Ovary (tissue), 9 donors: ENCODE results near the gene BRPF1. TPM values are rescaled to one million over a fixed set of nuclear protein-coding genes. Genes with fewer than 3 reads are reported as not detected.

Experiments used
- DNase-seq, 5 donors: peaks; one replicate each; pipeline ENCODE4 v3.0.0-alpha.2; 2019 to 2020
- H3K27ac ChIP-seq, 2 donors: fragments of 200-600 bp; one replicate each; pipeline versions ENCODE4 v1.5.1 to v1.8.0; 2019 to 2022
- H3K27me3 ChIP-seq: fragments of 200-600 bp; one replicate; pipeline ENCODE4 v1.8.0; 2022
- H3K36me3 ChIP-seq: fragments of 200-600 bp; sonication (generic); one replicate; pipeline ENCODE4 v1.5.1; 2019
- H3K4me1 ChIP-seq: one replicate; pipeline ENCODE4 v1.8.1; 2013; ENCODE audit warnings: mild to moderate bottlenecking, moderate library complexity; ENCODE audit not compliant: insufficient read depth
- H3K4me3 ChIP-seq: fragments of 200-600 bp; sonication (generic); one replicate; pipeline ENCODE4 v1.5.1; 2017
- H3K9me3 ChIP-seq, 2 donors: fragments of 200-600 bp in 1 of 2; sonication (generic) in 1 of 2; one replicate each; pipeline versions ENCODE4 v1.5.1 to v1.8.1; 2013 to 2019; ENCODE audit warnings: mild to moderate bottlenecking in 1 of 2, moderate library complexity in 1 of 2
- EP300 ChIP-seq: sonication (generic); formaldehyde crosslinking; IDR thresholded peaks from one replicate; pipeline ENCODE4 v1.6.1; 2017; ENCODE audit warnings: antibody characterized with exemption
- POLR2A ChIP-seq: fragments of 450-650 bp; IDR thresholded peaks from one replicate; pipeline ENCODE4 v1.6.1; 2017; ENCODE audit warnings: antibody characterized with exemption, mild to moderate bottlenecking, moderate library complexity
- WGBS, 3 donors: extraction: QIAGEN DNeasy Blood & Tissue Kit in 1 of 3; methylation state at CpG; one replicate each; pipeline versions ENCODE4 v1.1.5 to v1.1.7; 2013 to 2017; 5-methylcytosine and 5-hydroxymethylcytosine counted together
- intact Hi-C, 4 donors: fragments of 100-400 bp; cut with DNase I; formaldehyde crosslinking; loops; one replicate each; pipeline versions ENCODE4 v1.11.0 to v1.15.1; 2022 to 2023
- polyA plus RNA-seq, 2 donors: library from polyadenylated mRNA; stranded (reverse); fragments of 200-250 nt in 1 of 2; fragments of 350-450 nt in 1 of 2; fragmentation: Illumina TruSeq in 1 of 2; extraction: RNeasy Lipid Tissue Mini Kit (QIAGEN cat#74804) in 1 of 2; gene quantifications; one replicate each; pipeline ENCODE4 v1.2.3, GENCODE V29; 2013 to 2014
- total RNA-seq, 7 donors: library from RNA; depleted of rRNA in 2 of 7; stranded (reverse); fragments of >200 nt in 2 of 7; fragmentation: NEBNext Ultra II Directional in 3 of 7; extraction: Animal tissue kit (Norgen Biotek cat#: 25700) in 3 of 7; gene quantifications; one replicate each; pipeline versions ENCODE4 v1.1.0 to v1.2.4, GENCODE V29; 2016 to 2023
- TF ChIP-seq, protein P1 (sequence below), 3 donors: fragments of 450-650 bp in 2 of 3; fragments of 200-600 bp in 1 of 3; IDR thresholded peaks; one replicate each; pipeline versions ENCODE4 v1.5.1 to v1.8.0; 2016 to 2022; ENCODE audit warnings: antibody characterized with exemption in 3 of 3, mild to moderate bottlenecking in 1 of 3
- donor health status: DM: no; HTN: no; CAD: no; lungs with moderate emphysema.
- donor health status: DM: no; HTN: no; CAD: no.
- donor health status: Bipolar disorder and iron deficiency.
- donor health status: DM: yes; HTN: yes; CAD: no.
- donor health status: DM: no; HTN: no; CAD: no.
- donor health status: DM: yes; HTN: yes; CAD: no.

The BRPF1 gene
- total and polyA plus RNA-seq, 9 donors = 7.2 to 26.4 (median 16.7) TPM

DNA sequence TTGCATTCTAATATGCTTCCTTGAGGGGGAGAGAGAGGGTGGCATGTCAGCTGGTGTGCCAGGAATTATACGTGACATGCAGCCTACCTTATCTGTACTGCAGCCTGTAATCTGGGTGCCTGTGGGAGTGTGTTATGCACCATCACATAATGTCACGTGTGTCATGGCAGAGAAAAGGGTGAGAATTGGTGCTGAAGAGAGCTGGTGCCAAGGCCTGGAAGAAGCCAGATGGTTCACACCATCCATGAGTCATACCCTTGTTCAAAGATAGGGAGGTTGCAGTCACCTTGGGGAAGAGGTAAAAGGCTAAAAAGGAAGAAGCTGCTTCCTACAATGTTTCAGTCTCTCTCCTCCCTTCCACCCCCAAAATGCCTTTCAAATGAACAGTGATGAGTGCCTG lies 5.3 kb downstream of the BRPF1 start:
- Histone ChIP-seq H3K4me3 (no peak overlapping the region), H3K27ac (no peak overlapping the region), H3K9me3 (no peaks in the 10 kb centered on the region), H3K4me1 (peaks cover 4% of the 10 kb centered on the region), H3K36me3 (no peaks in the 10 kb centered on the region), H3K27me3 (no peaks in the 10 kb centered on the region)
- intact Hi-C loops = loop anchor here in 2 of 4 donors (10.0 kb wide), 2 partner anchors 58 to 198 kb away; partner anchors contain the start of genes ARPC4 (in 1 of the 2), CRELD1 (in 1 of the 2) and TADA3 (in 1 of the 2)
- no peak for TF ChIP-seq POLR2A
- WGBS, 3 donors = 58 to 66% (median 62%) methylated on average over 2 of the region's 2 CpGs
- no peak for DNase-seq

DNA sequence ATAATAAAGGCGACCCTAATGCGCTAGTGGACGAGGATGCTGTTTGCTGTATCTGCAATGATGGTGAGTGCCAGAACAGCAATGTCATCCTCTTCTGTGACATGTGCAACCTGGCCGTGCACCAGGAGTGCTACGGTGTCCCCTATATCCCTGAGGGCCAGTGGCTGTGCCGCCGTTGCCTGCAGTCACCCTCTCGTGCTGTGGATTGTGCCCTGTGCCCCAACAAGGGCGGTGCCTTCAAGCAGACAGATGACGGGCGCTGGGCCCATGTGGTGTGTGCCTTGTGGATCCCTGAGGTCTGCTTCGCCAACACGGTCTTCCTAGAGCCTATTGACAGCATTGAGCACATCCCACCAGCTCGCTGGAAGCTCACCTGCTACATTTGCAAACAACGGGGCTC lies 7.6 kb downstream of the BRPF1 start:
- no peaks in the 10 kb centered on the region for H3K36me3 ChIP-seq
- no peaks in the 10 kb centered on the region for H3K27me3 ChIP-seq
- intact Hi-C loops = loop anchor here in 2 of 4 donors (10.0 kb wide), 2 partner anchors 56 to 196 kb away; partner anchors contain the start of genes ARPC4 (in 1 of the 2), CRELD1 (in 1 of the 2) and TADA3 (in 1 of the 2)
- no peaks in the 10 kb centered on the region for H3K9me3 ChIP-seq
- H3K4me1 ChIP-seq = no peaks in the 10 kb centered on the region
- 91 to 92% (median 91%) methylated on average over 13 to 15 of the region's 15 CpGs for WGBS, 3 donors
- TF ChIP-seq, protein P1, sequence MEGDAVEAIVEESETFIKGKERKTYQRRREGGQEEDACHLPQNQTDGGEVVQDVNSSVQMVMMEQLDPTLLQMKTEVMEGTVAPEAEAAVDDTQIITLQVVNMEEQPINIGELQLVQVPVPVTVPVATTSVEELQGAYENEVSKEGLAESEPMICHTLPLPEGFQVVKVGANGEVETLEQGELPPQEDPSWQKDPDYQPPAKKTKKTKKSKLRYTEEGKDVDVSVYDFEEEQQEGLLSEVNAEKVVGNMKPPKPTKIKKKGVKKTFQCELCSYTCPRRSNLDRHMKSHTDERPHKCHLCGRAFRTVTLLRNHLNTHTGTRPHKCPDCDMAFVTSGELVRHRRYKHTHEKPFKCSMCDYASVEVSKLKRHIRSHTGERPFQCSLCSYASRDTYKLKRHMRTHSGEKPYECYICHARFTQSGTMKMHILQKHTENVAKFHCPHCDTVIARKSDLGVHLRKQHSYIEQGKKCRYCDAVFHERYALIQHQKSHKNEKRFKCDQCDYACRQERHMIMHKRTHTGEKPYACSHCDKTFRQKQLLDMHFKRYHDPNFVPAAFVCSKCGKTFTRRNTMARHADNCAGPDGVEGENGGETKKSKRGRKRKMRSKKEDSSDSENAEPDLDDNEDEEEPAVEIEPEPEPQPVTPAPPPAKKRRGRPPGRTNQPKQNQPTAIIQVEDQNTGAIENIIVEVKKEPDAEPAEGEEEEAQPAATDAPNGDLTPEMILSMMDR (IDR thresholded peaks at IDR 0.05) = no peak
- TF ChIP-seq POLR2A = no peak
- TF ChIP-seq EP300 = no peak
- H3K4me3 ChIP-seq = no peak overlapping the region
- no peak overlapping the region for H3K27ac ChIP-seq
- no peak for DNase-seq

DNA sequence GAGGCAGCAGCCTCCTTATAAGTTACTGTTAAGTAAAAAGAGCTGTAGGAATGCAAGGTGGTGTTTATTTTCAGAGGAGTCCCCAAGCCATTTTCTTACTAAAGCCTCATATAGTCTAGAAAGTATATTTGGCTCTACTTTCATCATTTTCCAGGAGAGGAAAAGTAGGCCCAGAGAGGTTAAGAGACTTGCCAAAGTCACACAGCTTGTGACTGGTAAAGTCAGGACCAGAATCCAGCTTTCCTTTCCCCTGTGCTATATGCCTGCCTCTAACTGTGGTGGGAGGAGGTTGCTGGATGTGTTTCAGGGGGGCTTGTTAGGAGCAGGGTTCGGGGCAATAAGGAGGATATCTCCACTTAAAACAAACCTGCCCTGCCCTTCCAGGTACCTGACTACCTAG lies 11.0 kb downstream of the BRPF1 start:
- Histone ChIP-seq H3K27ac (no peak overlapping the region), H3K4me1 (no peaks in the 10 kb centered on the region), H3K27me3 (no peaks in the 10 kb centered on the region), H3K36me3 (no peaks in the 10 kb centered on the region), H3K9me3 (no peaks in the 10 kb centered on the region), H3K4me3 (no peak overlapping the region)
- 86 to 93% (median 86%) methylated on average over 1 of the region's 1 CpG for WGBS, 3 donors
- TF ChIP-seq EP300 (no peak), POLR2A (no peak)
- TF ChIP-seq, protein P1 (IDR thresholded peaks at IDR 0.05) = no peak
- intact Hi-C loops = no loop called here
- DNase-seq = no peak

DNA sequence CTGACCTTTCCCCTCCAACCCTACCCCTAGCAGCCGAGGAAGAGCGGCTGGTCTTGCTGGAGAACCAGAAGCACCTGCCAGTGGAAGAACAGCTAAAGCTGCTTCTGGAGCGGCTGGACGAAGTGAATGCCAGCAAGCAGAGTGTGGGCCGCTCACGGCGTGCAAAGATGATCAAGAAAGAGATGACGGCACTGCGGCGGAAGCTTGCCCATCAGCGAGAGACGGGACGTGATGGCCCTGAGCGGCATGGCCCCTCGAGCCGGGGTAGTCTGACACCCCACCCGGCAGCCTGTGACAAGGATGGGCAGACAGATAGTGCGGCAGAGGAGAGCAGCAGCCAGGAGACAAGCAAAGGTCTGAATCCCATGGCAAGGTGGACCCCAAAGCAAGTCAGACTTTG lies 12.0 kb downstream of the BRPF1 start:
- intact Hi-C loops = no loop called here
- 91 to 94% (median 92%) methylated on average over 18 of the region's 18 CpGs for WGBS, 3 donors
- H3K4me1 ChIP-seq = no peaks in the 10 kb centered on the region
- no peaks in the 10 kb centered on the region for H3K36me3 ChIP-seq
- no peaks in the 10 kb centered on the region for H3K9me3 ChIP-seq
- H3K27me3 ChIP-seq = no peaks in the 10 kb centered on the region
- no peak for DNase-seq
- no peak overlapping the region for H3K4me3 ChIP-seq
- no peak overlapping the region for H3K27ac ChIP-seq
- TF ChIP-seq POLR2A (no peak), EP300 (no peak)
- TF ChIP-seq, protein P1 (IDR thresholded peaks at IDR 0.05) = no peak

DNA sequence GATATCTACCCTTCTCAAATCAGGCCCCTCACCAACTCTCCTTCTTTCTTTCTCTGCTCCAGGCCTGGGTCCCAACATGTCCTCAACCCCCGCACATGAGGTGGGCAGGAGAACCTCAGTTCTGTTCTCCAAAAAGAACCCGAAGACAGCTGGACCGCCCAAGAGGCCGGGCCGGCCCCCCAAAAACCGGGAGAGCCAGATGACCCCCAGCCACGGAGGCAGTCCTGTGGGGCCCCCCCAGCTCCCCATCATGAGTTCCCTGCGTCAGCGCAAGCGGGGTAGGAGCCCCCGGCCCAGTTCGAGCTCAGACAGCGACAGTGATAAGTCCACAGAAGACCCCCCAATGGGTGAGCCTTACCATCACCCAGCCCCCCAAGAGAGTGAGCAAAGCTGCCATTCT lies 12.6 kb downstream of the BRPF1 start:
- Histone ChIP-seq H3K4me3 (no peak overlapping the region), H3K27me3 (no peaks in the 10 kb centered on the region), H3K36me3 (no peaks in the 10 kb centered on the region), H3K9me3 (no peaks in the 10 kb centered on the region), H3K27ac (no peak overlapping the region), H3K4me1 (peaks cover 2% of the 10 kb centered on the region)
- TF ChIP-seq, protein P1 (IDR thresholded peaks at IDR 0.05) = no peak
- TF ChIP-seq POLR2A (no peak), EP300 (no peak)
- 89 to 93% (median 93%) methylated on average over 13 of the region's 13 CpGs for WGBS, 3 donors
- DNase-seq = no peak
- intact Hi-C loops = no loop called here
